Calu3 (cell line): ENCODE measurements around the gene CUTA. TPM values are rescaled to one million over a fixed set of nuclear protein-coding genes. Genes with fewer than 3 reads are reported as not detected.
A peak's percentile ranks its signal among the peaks of the same experiment; 100 is the strongest.
"Not testable (repeated sequence)": the region's sequence is repeated elsewhere in the genome, so short reads cannot be mapped to it uniquely, and the experiment has no call there.

Experiments used
- BruUV-seq: library from RNA; stranded (reverse); fragments of 400-500 nt; replicated peaks from 2 replicates; lab custom pipeline; 2021; lab: Mats Ljungman, UMichigan
- CTCF ChIA-PET: fragments of 300-600 bp; sonication (Branson Sonifier 250); formaldehyde crosslinking; loops from one replicate; lab custom pipeline; 2022; ENCODE audit warnings: antibody characterized with exemption; lab: Charles Lee
- DNase-seq: peaks from one replicate; pipeline ENCODE4 v3.0.0; 2022
- H3K27ac Mint-ChIP-seq: one replicate; pipeline ENCODE4 v1.8.0; 2022; ENCODE audit warnings: mixed read lengths; ENCODE audit not compliant: unreplicated experiment
- H3K27me3 Mint-ChIP-seq: one replicate; pipeline ENCODE4 v1.8.0; 2022; ENCODE audit warnings: mixed read lengths; ENCODE audit not compliant: unreplicated experiment
- H3K36me3 Mint-ChIP-seq: one replicate; pipeline ENCODE4 v1.8.0; 2022; ENCODE audit warnings: mild to moderate bottlenecking, moderate library complexity, mixed read lengths; ENCODE audit not compliant: insufficient read depth, unreplicated experiment
- H3K4me1 Mint-ChIP-seq: one replicate; pipeline ENCODE4 v1.8.0; 2022; ENCODE audit warnings: mild to moderate bottlenecking, low read depth, mixed read lengths; ENCODE audit not compliant: unreplicated experiment
- H3K4me3 Mint-ChIP-seq: one replicate; pipeline ENCODE4 v1.8.0; 2022; ENCODE audit warnings: mild to moderate bottlenecking, low read depth, moderate library complexity, mixed read lengths; ENCODE audit not compliant: unreplicated experiment
- H3K9me3 Mint-ChIP-seq: one replicate; pipeline ENCODE4 v1.8.0; 2022; ENCODE audit warnings: low read depth, mixed read lengths; ENCODE audit not compliant: unreplicated experiment
- CTCF ChIP-seq: fragments of 200-600 bp; IDR thresholded peaks from one replicate; pipeline ENCODE4 v1.8.0; 2022; ENCODE audit warnings: antibody characterized with exemption; ENCODE audit not compliant: unreplicated experiment
- intact Hi-C: fragments of 100-400 bp; cut with micrococcal nuclease; formaldehyde crosslinking; loops from one replicate; pipeline ENCODE4 v1.10.0; 2022; ENCODE audit not compliant: unreplicated experiment
- total RNA-seq: library from RNA; stranded (reverse); gene quantifications from 2 replicates; pipeline ENCODE4 v1.2.3, GENCODE V29; 2022

CUTA gene
- total RNA-seq, 1 experiment from 2014 or later = 172 TPM

GRCh38 chr6:33407132-33407718 lies 10.7 kb downstream of the CUTA start:
- H3K27me3 Mint-ChIP-seq = no peaks in the 10 kb centered on the region
- DNase-seq = no peak
- no peaks in the 10 kb centered on the region for H3K9me3 Mint-ChIP-seq
- CTCF ChIA-PET = interaction anchor here (0.9 kb wide), 1 partner anchor 89 kb away, joined by 3 read pairs; the partner anchor contains the start of gene ZBTB22
- intact Hi-C loops = no loop called here
- no peak overlapping the region for H3K4me3 Mint-ChIP-seq
- H3K4me1 Mint-ChIP-seq = peaks cover 18% of the 10 kb centered on the region
- no TSS peak for BruUV-seq
- H3K27ac Mint-ChIP-seq = no peak overlapping the region
- no peak for TF ChIP-seq CTCF
- H3K36me3 Mint-ChIP-seq = peaks cover 82% of the 10 kb centered on the region

DNA sequence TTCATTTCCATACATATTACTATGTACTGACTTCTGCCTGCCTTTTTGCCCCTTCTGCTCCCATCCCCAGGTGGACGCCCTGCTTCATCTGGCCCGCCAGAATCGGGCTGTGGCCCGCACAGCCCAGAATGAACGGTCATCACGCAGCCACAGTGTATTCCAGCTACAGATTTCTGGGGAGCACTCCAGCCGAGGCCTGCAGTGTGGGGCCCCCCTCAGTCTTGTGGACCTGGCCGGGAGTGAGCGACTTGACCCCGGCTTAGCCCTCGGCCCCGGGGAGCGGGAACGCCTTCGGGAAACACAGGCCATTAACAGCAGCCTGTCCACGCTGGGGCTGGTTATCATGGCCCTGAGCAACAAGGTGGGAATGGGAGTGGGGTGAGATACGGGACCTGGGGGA lies 11.8 kb downstream of the CUTA start:
- H3K27me3 Mint-ChIP-seq = no peaks in the 10 kb centered on the region
- H3K4me3 Mint-ChIP-seq = no peak overlapping the region
- peaks cover 79% of the 10 kb centered on the region for H3K36me3 Mint-ChIP-seq
- no peaks in the 10 kb centered on the region for H3K9me3 Mint-ChIP-seq
- no peak for TF ChIP-seq CTCF
- CTCF ChIA-PET = no interaction called here
- BruUV-seq = no TSS peak
- DNase-seq = no peak
- peak overlapping the region; percentile 7 for H3K27ac Mint-ChIP-seq
- H3K4me1 Mint-ChIP-seq = peaks cover 10% of the 10 kb centered on the region
- intact Hi-C loops = no loop called here

- intact Hi-C loops = no loop called here
- peak overlapping the region; percentile 7 for H3K27ac Mint-ChIP-seq
- no peaks in the 10 kb centered on the region for H3K9me3 Mint-ChIP-seq
- H3K36me3 Mint-ChIP-seq = peaks cover 79% of the 10 kb centered on the region
- H3K27me3 Mint-ChIP-seq = no peaks in the 10 kb centered on the region
- H3K4me3 Mint-ChIP-seq = no peak overlapping the region
- H3K4me1 Mint-ChIP-seq = peaks cover 10% of the 10 kb centered on the region
- no peak for DNase-seq
- no peak for TF ChIP-seq CTCF
- CTCF ChIA-PET = no interaction called here
- BruUV-seq = no TSS peak
These were observed 12.4 kb downstream of the CUTA start for GRCh38 chr6:33405386-33405940.

GRCh38 chr6:33404884-33405283 lies 13.0 kb downstream of the CUTA start:
- no peak for DNase-seq
- no peaks in the 10 kb centered on the region for H3K9me3 Mint-ChIP-seq
- H3K4me3 Mint-ChIP-seq = no peak overlapping the region
- H3K27ac Mint-ChIP-seq = no peak overlapping the region
- CTCF ChIA-PET = no interaction called here
- peaks cover 9% of the 10 kb centered on the region for H3K4me1 Mint-ChIP-seq
- peaks cover 79% of the 10 kb centered on the region for H3K36me3 Mint-ChIP-seq
- BruUV-seq = no TSS peak
- H3K27me3 Mint-ChIP-seq = no peaks in the 10 kb centered on the region
- no peak for TF ChIP-seq CTCF
- intact Hi-C loops = no loop called here

GRCh38 chr6:33399881-33400280 lies 18.0 kb downstream of the CUTA start:
- H3K9me3 Mint-ChIP-seq, DNase-seq, CTCF ChIA-PET, H3K4me3 Mint-ChIP-seq, H3K27me3 Mint-ChIP-seq, H3K27ac Mint-ChIP-seq, BruUV-seq, intact Hi-C loops: not testable (repeated sequence)
- peaks cover 73% of the 10 kb centered on the region for H3K36me3 Mint-ChIP-seq
- peaks cover 15% of the 10 kb centered on the region for H3K4me1 Mint-ChIP-seq

DNA sequence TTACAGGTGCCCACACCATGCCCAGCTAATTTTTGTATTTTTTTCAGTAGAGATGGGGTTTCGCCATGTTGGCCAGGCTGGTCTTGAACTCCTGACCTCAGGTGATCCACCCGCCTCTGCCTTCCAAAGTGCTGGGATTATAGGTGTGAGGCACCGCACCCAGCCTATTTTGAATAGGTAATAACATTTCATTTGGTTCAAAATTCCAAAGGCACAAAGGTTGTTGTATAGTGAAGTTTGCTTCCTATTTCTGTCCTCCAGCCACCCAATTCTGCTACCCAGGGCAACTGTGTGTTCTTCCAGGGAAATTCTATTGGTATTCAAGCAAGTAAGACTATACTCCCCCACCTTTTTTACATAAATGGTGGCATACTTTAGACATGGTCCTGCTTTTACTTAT lies 19.3 kb downstream of the CUTA start:
- H3K9me3 Mint-ChIP-seq, DNase-seq, BruUV-seq, H3K27me3 Mint-ChIP-seq, intact Hi-C loops, H3K4me3 Mint-ChIP-seq, H3K27ac Mint-ChIP-seq: not testable (repeated sequence)
- Mint-ChIP-seq H3K36me3 (peaks cover 79% of the 10 kb centered on the region), H3K4me1 (peaks cover 27% of the 10 kb centered on the region)
- CTCF ChIA-PET = interaction anchor here (0.6 kb wide), 1 partner anchor 268 kb away, joined by 3 read pairs; no protein-coding TSS in a partner anchor
